Activated effector memory CD4-positive, alpha-beta T cell treated with anti-CD3 and anti-CD28 coated beads, Interleukin-2, amount 50 U/mL, for 16 hours (primary cell): Measurements from ENCODE around the gene NME4.
A peak's percentile ranks its signal among the peaks of the same experiment; 100 is the strongest.

Experiments
- DNase-seq: peaks from one replicate; pipeline ENCODE4 v3.0.0-alpha.2; 2020

The NME4 gene

DNA sequence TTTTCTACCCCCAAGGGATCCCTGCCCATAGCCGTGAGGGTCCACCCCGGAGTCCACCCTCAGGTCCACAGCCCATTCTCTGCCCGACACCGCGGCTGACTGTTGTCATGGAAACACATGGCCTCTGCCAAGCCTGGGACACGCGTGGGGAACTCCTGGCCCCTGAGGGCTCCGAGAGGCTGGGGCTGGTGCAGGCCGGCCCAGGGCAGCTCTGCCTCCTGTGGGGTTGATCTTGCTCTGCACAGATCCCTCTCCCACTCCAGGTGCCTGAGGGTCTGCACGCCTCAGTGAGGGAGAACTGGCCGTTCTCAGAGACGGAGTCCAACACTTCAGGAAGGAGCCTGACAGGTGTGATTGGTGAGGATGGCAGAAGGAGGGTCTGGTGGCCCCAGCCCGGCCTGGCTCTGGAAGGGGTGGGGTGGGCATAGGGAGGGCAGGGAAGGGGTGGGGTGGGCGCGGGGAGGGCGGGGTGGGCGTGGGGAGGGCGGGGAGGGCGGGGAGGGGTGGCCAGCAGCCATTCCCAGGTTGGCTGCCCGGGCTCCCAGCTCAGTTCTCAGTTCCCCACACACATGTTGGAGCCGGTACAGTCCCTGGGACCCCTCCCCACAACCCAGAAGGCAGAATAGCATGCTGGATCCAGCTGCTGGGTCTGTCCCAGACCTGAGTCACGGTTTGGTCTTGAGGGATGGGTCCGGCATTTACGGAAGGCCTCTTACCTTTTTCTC is 33.1 kb upstream of the NME4 start:
- no peak for DNase-seq

DNA sequence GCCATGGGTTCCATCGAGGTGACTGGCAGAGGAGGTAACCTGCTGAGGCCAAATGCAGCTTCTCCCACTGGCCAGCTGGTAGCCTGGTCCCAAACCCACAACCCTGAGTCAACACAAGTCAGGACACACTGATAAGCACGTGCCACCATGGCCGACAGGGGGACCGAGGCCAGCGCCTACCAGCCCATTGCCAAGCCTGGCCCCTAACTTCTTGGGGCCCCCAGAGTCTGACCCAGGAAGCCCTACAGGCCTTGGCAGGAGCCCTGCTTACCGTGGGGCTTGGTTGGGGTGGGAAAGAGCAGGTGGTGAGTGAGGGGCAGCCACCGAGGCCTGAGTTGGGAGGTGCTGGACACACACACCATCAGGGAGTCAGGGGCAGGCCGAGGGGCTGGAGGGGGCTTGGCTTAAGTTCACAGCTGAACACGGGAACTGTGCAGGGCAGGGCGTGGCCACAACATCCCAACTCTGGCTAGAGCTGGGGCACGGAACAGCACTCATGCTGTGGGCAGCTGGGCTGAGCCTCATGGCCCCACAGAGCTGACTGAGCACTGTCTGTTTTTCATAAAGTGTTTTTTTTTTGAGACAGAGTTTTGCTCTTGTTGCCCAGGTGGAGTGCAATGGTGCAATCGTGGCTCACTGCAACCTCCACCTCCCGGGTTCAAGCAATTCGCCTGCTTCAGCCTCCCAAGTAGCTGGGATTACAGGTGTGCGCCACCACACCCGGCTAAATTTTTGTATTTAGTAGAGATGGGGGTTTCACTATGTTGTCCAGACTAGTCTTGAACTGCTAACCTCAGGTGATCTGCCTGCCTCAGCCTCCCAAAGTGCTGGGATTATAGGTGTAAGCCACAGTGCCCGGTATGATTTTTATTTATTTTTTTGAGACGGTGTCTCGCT is 32.2 kb upstream of the NME4 start:
- no peak for DNase-seq

DNA sequence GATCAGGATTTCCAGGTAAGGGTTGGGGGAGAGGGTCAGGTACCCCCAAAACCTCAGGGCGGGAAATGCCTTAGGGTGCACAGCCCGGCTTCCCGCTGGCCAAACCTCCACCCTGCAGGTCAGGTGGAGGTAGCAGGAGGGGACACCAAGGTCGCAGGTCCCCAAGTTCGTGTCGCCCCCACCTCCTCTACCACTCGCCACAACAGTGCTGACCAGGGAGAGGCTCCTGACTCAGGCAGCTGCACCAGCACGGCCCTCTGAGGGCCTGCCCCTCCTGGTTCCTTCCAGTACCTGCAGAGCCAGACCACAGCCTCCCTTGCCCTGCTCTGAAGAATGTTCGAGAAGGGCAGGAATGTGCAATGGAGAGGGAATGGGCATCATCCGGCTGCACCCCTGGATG is 30.5 kb upstream of the NME4 start:
- no peak for DNase-seq

DNA sequence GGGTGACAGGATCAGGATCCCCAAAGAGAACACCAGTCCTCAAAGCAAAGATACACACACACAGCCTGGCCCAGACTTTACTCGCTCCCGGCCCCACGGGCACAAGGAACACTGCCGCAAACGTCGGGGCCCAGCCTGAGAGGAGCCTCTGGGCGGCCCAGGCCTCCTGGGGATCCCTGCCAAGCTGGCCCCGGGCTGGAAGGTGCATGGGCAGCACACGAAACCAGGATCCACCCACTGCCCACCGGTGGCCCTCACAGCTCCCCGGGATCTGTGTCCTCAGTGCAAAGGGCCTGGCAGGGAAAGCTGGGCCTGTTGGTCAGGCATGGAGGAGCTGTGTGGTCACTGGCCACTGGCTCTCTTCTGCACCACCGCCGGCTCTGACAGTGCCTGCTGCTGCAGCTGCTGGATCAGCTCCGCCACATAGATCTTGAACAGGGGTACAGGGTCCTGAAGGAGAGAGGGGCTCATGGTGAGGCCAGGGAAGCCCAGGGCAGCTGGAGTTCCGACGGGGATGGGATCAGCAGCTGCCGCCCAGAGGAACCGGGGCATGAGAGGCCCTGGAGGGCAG is 29.6 kb upstream of the NME4 start:
- DNase-seq: no peak

DNA sequence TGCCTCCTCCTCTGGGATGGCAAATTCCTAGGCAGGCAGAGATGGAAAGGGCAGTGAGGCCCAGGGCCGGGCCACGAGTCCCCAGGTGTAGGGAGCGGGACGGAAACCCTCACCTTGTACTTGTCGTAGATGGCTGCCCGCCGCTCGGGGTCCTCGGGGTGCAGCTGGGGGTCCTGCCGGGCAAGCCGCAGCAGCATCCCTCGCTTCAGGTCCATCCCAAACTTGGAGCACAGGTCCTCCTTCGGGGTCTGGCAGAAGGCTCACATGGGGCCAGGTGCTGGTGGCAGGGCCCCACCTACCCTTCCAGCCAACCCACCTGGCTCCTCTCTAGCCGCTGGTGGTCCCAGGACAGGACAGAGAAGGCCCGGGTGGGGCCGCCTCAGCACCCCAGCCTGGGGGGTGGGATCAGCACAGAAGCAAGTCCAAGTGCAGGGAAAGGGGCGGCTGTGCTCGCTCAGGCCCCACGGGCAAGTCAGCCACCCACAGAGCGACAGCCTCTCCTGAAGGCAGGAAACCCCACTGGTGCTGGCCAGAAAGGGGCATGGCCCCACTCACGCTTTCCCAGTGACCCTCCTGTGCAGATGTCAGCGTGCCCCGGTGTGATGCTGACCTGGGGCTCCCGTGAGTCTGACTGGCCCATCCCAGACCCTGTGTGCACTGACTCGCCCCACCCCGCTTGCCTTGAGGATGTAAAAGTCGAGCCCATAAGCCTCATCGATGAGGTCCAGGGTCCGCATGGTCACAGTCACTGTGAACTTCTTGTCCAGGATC is 28.4 kb upstream of the NME4 start:
- no peak for DNase-seq

DNA sequence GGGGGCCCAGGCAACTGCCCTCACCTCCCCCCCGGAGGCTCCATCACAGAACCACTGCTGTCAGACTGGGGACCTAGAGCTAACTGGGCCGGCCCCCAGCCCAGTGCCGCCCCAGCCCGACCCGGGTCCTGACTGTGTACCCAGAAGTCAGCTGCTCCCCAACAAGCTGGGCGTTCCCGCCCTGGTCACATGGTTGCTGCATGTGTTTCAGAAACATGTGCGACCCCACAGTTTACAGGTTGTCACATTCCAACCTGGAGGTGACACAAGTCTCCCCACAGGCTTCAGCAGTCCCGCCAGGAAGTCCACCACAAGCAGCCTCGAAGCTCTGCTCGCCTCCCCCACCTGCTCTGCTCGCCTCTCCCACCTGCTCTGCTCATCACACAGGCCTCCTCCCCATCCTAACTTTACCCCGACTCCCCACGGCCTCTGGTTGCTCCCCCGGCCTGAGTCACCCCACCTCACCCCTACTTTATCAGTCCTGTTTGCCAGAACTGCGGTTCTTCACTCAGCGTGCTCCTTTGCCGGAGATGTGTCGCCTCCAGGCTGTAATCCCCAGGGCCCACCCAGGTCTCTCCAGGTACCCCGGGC is 27.6 kb upstream of the NME4 start:
- DNase-seq: no peak

DNA sequence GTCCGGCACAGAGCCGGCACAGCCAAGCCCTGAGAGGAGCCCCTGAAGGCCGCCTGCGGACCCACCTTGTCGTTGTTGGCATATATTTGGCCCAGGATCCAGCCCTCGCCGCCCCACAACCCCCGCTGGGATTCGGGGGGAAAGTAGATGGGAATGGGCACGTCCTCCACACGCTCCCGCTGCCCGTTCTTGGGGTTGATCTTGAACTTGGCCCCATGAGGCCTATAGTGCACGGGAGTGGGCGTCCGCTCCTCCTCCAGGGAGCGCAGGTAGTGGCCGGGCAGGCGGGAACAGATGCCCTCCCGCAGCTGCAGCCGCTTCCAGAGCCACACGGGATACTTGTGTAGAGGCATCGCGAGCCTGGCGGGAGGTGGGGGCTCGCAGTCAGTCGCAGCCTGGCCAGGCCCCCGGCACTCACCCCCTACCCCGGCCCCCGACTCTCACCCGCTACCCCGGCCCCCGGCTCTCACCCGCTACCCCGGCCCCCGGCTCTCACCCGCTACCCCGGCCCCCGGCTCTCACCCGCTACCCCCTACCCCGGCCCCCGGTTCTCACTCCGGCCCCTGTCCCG is 27.0 kb upstream of the NME4 start:
- DNase-seq: no peak

DNA sequence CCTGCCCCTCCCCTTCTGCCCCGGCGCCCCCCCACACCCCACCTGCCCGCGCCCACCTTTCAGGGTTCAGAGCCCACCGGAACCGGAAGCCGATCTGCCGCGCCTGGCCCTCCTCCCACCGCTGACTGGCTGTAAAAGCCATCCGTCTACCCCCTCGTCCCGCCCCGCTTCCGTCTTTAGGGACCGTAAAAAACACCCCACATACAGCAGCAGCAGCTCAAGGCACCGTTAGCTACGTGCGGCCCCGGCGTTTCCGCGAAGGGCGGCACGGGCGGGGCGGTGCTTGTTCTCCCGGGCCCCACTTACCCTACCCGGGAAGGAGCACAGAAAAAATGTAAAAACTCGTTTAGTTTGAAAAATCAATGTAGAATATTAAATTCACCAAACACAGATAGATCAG is 26.6 kb upstream of the NME4 start, which contains the start of gene MRPL28:
TSS of gene MRPL28 (minus strand) at position 96 of the 400 bp plus-strand sequence. CDS start 320 bp downstream, outside the sequence.
- peak; percentile 96 for DNase-seq

DNA sequence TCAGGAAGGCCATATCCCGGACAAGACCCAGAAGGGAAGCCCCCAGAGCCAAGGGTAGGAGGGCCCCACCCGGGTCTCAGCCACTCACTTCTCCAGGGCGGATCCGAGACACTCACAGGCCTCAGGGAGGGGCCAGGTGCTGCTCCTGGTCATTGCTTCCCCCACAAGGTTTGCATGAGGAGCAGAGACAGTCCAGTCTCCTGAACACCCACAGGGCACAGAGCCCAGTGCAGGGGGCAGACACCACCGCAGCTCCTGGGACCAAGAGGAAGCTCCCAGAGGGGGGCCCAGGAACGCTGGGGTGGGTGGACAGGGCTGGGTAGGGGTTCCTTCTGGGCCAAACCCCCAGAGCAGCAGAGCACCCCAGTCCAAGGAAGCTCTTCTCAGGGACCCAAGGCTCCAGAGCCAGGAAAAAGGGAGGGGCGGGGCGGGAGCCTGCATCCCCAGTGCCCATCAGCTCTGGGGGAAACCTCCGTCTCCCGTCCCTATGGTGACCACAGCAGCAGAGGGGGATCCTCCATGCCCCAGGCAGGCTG is 26.0 kb upstream of the NME4 start:
- DNase-seq: no peak

DNA sequence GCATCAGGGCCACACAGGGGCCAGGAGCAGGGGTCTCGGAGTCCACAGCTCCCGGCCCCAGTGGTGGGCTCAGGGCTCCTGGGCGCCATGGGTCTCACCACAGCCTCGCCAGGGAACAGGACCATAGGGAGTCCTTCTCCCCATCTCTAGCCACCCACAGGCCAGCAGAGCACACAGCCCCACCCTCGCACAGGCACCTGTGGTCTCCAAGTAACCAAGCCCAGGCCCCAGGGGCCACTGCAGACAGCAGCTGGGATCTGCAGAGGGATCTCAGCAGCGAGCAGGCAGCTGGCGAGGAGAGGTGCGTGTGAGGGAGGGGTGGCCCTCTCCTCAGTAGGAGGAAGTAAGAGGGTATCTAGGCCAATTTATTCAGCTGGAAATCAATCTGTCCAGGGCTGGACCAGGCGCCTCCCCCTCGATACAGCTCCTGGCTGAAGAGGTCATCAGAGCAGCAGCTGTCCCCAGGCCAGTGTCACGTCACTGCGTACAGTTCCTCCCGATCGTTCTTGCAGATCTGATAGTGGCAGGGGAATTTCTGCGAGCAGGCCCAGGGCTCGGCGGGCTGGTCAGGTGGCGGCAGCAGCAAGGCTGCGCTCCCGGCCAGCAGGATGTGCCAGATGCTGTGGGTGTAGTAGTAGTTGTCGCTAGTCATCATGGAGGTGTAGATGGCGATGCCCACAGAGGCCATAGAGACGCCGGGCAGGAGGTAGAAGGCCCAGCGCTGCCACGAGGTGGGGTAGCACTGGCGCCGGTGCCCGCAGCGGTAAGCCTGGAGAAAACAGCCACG is 25.3 kb upstream of the NME4 start:
- no peak for DNase-seq

DNA sequence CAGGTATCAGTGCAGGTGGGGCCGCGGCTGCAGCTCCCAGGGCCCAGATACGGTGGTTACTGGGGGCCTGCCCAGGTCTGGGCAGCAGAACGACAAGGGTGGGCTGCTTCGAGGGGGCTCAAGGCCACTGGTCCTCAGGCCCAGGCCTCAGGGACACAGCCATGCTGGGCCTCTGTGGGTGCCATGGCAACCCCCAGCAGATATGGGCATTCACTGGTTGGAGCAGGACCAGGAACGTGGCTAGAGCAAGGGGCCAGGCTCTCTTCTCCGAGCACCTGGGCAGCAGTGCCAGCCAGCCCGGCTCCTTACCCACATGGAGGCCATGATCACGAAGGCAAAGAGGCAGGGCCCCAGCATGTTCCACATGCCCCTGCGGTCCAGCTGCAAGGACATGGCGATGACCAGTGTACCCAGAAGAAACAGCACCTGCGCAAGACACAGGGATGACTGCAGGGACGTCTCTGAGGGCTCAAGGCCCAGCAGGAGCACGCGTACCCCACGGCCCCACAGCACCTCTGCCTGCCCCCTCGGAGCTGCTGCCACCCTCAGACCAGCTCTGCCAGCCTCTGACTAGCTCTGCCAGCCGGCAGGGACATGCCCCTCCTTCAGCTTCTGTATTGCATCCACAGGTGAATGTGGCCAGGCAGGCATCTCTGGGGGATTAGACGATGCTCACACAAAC is 24.6 kb upstream of the NME4 start:
- no peak for DNase-seq

DNA sequence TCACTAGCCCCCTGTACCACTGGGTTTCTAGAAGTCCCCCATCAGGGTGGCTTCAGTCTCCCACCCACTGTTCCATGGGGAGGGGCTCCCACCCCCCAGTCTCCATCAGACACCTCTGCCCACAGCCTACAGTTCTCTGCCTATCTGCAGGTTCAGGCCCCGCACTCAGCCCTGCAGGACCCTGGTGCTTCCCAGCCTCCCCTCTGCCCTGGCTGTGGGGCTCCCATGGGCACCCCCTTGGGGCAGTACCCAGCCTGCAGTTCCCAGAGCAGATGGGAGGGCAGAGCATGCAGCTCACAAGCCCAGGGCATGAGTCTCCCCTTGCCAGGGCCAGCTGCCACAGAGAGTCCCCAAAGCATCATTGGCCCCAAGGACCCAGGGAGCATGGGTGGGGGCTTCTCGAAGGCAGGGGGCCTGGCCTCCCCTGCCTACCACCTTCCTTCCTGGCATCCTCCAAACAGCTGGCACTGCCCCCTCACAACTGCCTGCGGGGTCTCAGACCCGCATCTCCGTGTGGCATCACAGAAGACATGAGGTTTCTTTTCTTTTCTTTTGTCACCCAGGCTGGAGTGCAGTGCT is 23.9 kb upstream of the NME4 start:
- no peak for DNase-seq

DNA sequence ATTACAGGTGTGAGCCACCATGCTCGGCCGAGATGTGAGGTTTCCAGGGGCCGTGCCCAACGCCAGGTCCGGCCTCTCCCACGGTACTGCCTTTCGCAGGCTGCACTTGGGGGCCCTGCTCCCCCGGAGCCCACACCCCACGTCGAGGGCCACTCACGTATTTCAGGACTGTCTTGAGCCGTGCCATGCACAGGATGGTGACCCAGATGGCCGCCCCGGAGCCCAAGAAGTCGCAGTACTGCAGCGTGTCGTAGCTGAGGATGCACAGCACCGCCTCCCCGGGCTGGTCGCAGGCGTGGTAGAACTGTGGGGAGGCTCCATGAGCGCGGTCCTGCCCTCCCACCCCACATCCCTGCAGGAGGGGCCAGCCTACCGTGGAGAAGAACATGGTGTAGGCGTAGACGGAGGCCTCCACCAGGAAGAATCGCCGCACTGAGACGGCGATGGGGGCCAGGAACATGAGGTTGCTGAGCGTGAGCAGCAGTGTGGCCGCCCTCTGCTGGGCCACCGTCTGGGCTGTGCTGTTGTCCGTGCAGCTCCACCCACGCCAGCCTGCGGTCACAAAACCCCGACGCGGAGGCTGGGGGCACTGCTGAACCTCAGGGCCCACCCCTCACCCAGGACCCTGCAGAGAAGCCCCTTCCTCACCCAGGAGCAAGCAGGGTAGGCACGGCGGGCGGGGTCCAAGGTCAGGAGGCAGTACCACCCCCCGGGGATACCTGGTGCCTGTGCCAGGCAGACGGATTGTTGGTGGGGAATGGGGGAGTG is 23.0 kb upstream of the NME4 start:
- DNase-seq: no peak

DNA sequence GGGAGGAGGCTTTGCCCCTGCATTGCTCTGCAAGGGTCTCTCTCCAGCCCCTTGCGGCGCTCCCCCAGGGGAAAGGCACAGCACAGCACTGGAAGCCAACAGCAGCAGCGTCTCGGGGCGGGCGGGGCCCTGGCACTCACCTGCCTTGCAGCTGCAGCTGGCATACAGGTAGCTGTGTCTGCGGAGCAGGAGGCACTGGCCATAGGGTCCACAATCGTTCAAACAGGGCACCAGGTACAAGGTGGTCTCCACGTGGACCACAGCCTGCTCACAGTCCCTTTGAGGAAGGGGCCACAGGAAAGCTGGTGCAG is 22.4 kb upstream of the NME4 start:
- DNase-seq: no peak

DNA sequence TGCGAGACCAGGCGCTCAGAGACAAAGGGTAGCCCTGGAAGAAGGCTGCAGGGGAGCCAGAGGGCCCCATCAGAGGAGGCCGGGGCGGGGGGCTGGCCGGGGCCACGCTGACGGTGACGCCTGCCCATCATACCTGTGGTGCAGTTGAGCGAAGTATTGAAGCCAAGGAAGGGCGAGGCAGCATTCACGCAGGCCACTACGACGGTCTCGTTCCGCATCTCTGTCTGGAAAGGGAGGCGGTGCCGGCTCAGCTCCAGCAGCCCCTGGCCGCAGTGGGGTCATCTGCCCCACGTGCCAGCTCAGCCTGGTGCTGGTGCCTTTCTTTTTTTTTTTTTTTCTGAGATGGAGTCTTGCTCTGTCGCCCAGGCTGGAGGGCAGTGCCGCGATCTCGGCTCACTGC is 21.8 kb upstream of the NME4 start:
- no peak for DNase-seq

DNA sequence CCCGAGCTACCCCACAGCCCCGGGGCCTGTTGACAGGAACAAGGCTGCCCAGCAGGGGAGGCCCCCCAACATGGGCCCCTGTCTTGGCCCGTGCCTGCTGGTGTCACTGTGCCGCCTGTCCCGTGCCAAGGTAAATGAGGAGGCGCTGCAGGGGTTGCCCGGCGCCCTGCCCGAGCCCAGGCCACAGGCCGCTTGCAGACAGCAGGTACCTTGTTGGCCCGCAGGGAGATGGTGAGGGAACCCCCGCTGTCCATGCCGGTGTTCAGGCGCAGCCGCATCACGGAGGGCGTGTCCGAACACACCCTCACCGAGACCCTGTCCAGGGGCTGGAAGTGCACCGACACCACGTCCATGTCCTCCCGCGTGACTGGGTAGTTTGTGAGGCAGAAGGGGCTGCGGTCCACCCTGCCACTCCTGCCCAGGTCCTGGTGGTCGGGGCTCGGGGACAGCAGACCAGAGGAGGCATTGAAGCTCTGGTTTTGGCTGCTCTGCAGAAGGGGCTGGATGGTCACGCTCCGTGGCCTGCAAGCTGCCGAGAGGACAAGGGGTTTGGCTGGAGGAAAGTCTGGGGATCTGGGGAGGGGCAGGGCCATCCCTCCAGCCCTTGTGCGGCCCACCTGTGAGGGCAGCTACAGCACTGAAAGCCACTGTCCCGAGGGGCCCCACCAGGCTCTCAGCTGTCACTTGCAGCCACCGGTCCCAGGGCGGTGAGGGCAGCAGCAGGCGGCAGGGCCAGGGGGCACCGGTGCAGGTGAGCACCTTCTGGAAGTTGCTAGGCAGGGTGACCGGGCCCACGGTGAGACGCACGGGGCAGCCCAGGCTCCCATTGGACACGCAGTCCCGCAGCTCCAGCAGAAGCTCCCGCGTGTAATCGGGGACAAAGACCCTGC is 20.8 kb upstream of the NME4 start:
- DNase-seq: no peak

DNA sequence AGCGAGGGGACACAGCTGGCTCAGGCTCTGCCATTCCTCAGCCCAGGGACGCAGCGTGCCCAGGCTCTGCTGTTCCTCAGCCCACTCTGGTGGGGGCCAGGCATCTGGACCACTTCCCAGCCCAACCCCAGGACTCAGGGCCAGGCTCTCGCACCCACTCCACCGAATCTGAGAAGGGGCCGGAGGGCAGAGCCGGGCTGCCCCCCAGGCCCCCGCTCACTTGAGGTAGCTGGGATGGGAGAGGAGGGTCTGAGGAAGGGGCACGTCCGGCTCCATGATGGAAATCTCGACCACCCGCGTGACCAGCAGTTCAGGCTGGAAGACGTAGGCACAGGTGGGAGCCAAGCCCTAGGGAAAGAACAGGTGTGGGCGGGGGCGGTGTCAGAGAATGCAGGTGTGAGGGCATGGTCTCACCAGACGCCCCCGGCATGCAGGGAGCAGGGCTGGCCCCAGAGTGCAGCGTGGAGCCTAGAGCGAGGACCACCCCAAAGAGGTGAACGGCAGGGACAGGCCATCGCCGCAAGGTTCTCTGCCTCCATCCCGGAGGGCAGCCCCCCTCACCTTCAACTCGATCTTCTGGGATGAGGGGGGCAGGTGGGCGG is 20.1 kb upstream of the NME4 start:
- DNase-seq: no peak

DNA sequence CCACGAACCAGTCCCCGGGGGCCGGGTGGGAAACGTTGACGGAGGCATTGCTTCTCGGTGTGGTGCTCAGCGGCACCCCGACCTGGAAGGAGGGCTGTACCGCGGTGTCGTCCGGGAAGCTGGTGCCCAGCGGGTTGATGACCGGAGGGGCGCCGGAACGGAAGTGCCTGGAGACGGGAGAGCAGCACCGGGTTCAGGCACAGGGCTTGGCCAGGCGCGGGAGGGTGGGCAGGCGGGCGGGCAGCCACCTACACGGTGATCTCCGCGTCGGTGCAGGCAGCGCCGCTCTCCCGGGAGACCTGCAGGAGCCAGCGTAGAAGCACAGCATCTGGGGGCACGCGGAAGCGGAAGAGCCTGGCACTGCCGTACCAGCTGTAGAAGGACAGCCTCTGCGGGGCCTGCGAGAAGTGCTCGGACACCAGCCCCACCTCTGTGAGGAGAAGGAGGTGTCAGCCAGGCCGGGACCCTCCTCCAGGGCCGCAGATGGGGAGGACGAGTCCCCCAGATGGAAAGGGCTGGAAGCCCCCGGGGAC is 19.5 kb upstream of the NME4 start:
- no peak for DNase-seq
